SKM-1 treated with dmso at 0.1 percent for 144 hours (cell line): ENCODE measurements around the gene CBX2.
A peak's percentile ranks its signal among the peaks of the same experiment; 100 is the strongest.

ENCODE experiments used
- DNase-seq: peaks from one replicate; lab custom pipeline; 2025; ENCODE audit not compliant: unreplicated experiment; lab: John Stamatoyannopoulos, UW

The CBX2 gene

GRCh38 chr17:79786930-79787643 lies 9.1 kb downstream of the CBX2 start:
- DNase-seq = no peak

DNA sequence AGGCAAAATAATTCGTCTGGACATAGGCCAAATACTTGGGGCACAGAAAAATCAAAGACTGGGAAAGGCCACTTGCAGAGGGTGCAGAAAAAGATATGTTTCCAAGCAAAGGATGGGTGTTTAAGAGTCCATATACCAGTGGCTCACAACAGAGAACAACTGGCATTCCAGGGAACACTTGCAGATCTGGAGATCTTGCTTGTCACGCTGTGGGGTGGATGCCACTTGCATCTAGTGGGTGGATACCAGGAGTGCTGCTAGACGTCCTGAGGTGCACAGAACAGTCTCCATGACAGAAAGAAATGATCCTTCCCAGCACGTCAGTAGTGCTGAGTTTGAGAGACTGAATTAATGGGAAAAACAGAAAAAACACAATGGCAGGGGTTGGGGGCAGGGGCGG lies 10.5 kb downstream of the CBX2 start:
- no peak for DNase-seq

- DNase-seq = no peak
Measured at GRCh38 chr17:79788989-79789942, 11.3 kb downstream of the CBX2 start.

DNA sequence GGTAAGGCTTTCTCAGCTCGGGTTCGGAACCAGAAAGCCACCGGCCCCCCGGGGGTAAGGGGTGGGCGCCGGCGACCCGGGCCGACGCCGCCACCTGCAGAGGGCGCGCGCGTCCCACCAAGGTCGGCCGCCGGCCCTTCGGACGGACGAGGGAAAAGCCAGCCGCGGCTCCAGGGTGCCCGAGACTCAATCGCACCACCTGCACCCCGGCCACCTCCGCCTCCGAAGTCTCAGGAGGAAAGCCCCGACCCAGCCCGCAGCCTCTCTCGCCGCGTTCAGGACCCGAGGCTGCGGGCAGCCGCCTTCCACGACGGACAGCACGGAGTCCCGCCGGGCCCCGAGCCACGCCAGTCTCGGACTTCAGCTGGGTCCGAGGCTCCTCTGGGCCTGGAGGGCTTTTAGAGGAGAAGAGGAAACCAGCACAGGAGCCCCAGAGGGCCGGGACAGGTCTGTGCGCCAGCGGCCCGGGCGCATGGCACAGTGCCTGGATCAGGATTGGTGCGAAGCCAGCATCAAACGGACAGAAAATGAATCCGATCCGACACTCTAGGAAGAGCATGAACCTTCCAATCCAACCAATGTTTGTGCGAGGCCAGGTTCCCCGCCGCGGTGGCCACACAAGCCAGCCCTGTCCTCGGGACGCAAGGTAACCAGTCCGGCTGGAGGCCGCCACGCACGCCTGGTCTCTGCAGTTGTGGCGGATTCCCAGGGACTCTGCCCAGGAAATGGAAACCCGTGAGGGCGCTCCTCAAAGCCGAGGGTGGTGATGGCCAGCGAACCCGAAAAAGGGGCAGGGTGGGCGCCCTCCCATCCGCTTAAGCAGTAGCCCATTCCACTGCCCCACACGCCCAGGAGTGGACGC lies 12.2 kb downstream of the CBX2 start:
- DNase-seq = no peak

DNA sequence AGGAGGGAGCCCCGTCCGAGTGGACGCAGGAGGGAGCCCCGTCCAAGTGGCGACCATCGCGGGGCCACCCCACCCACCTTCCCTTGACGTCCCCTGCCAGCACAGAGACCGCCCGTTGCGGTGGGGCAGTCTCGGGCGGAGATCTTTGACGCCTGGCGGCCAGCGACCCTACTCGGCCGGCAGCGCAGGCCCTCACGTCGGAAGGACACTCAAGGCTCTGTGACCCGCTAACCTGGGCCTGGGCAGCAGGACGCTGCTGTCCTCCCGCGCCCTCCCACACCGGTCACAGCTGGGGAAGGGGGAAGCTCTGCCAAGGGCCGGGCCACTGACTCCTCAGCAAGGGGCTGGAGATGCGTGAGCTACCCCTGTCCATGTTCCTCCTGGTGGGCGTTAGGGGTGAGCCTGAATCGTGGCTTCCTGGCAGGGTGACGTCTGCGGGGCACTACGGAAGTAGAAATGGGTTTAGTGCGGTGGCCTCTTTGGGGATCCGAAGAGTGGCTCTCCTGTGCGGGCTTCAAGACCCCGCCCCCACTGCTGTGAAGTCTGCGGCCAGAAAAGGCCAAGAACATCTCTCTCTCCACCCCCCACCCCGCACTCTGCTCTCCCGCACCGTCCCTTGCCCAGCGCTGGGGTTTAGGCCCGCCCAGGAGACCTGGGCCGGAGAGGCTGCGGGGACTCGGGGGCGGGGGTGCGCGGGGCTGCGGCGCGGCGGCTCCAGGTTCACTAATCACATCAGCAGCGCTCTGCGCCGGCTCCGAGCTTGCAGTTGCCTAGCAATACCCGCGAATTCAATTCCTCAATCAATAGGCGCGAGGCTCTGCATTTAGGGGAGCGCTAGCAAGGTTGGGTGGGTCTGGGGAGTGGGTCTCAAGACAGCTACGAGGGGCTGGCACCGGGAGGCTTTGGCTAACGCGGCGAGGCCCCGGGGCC lies 13.1 kb downstream of the CBX2 start:
- no peak for DNase-seq

DNA sequence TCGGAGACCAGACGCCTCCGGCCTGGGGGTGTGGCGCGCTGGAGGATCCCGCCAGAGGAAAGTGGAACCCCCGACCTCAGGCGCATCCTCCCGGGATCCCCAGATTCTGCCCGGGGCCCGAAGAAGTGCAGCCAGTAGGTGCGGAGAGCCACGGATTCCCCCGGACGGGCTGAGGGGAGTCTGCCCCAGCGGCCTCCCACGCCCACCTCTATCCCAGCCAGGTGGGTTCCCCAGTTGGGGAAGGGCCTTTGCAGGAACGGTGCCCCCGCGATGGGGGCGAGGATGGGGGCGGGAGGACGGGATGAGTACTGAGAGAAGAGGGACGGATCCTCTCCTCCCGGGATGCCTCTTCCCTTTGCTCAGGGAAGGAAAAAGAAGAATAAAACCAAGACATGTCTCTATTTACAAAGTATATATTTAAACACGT lies 13.8 kb downstream of the CBX2 start:
- no peak for DNase-seq

GRCh38 chr17:79792341-79792871 lies 14.5 kb downstream of the CBX2 start:
- DNase-seq = no peak

- no peak for DNase-seq
Measured at GRCh38 chr17:79792984-79793923, 15.3 kb downstream of the CBX2 start.

DNA sequence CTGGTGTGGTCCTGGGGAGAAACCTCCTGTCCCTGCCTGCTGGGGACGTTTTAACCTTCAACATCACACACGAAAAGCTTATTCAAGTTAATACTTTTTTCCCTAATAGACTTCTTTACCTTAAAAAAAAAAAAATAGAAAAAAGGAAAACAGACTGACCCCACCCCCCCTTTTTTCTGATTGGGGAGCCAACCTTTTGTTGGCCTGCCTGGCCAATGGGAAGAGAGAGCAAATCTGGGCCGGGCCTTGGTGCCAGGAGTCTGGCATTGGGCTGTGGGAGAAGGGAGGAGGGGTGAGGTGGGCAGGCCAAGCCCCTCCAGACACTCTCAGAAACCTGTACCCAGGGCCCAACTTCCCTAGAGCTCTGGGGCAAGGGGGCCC lies 16.0 kb downstream of the CBX2 start:
- DNase-seq = no peak

DNA sequence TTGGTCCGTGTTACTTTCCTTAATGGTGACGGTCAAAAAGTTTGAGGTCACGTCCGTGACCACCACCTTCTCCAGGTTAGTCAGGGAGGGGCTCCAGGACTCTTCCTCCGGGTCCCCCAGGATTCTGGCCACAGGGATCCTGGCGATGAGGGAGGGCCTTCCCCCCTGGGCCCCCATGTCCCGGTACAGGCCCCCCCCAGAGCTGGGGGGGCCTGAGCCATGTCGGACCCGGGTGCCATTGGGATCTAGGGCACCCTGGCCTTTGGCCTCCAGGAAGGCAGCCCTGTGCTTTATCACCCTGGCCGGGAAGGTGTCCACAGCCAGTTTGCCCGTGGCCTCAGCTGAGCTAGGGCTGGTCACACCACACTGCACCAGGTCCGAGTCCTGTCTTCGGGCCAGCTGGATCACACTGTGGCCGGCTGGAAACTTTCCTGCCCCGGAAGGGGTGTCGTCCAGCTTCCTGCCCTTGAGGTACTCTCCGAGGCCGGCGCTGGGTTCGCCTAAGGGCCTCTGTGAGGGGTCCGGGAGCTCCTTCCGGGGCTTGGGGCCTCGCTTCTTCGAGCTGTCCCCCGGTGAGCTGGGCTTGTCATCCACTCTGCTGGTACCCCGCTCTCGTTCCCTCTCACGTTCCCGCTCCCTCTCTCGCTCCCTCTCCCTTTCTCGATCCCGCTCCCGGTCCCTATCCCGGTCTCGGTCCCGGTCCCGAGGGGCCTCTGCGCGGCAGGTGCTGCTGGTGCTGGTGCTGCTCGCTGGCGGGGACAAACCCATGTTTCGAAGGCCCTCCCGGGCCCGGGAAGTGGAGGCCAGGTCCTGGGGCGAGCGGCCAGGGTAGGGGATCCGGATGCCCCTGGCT lies 16.9 kb downstream of the CBX2 start:
- DNase-seq = no peak

DNA sequence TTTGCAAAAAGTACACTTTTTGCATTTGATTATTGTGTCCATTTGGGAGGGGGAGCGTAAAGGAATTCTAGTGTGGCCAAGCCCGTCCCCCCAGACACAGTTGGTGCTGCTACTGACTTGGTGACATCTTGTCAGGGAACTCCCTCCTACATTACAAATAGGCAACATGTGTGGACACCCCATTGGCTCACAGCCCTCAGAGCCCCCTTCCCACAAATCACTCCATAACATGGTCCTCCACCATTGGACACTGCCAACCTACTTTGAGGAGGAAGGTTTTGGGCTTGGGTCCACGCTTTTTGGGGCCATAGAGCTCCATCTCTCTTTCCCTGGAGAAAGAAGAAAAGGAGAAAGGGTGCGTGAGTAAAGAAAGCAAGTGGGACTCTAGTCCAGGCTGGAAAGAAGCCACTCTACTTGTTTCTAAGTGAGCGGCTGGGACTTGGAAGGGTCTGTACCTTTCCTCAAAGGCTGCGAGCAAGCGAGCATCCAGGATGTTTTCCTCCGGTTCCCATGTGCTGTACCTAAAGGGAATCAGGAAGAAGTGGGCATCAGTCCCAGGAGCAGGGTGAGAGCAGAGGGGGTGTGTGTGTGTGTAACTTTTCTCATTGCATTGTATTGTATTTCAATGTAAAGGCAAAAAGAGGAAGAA lies 18.0 kb downstream of the CBX2 start:
- DNase-seq = peak; percentile 56

DNA sequence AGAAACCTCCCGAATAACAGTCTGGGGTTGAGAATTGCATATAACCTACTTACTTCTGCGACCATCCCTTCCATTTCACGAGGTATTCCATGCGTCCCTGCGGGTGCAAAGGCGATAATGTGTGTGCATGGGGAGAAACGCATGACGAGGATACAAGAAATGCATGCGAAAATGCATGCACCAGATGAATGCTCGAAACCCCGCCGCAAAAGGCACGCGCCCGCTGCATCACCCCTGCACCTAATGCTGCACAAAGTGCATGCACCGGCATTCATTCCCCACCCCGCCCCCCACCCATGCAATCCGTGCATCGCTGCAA lies 18.5 kb downstream of the CBX2 start:
- no peak for DNase-seq

DNA sequence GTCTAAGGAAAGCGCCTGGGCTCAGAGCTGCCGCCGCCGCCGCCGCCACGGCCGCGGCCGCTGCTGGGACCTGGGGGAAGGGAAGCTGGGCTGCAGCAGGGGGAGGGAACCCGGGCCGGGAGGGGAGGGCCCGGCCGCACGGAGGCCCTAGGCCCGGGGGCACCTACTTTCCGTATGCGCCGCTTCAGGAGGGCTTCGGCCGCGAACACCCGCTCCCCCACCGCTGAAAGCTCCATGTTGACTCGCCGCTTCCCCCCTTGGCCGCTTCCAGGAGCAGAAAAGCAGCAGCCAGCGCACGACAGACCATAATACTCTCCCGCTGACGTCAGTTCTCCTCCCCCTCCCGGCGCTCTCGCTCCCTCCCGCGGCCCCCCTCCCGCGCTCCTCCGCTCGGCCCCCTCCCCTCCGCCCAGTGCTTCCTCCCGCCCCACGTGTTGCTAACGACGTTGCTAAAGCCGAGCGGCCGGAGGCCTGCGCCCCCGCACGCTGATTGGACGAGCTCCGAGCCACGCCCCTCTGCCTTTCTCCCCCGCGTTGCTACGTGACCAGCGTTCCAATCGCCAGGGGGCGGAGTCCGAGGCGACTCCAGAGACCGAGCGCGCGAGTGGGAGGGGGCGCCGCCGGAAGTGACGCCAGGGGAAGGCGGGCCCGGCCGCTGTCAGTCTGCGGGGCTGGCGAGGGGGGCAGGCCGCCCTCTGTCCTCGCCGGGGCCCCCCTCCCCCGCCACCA lies 19.0 kb downstream of the CBX2 start, which contains the start of gene CBX8:
Gene CBX8, minus strand, starts transcription at position 315 of the 729 bp plus-strand sequence. Its CDS starts 79 bp downstream, at position 236.
- DNase-seq = peak; percentile 98

- DNase-seq = no peak
Measured at GRCh38 chr17:79797492-79798298, 19.7 kb downstream of the CBX2 start.

DNA sequence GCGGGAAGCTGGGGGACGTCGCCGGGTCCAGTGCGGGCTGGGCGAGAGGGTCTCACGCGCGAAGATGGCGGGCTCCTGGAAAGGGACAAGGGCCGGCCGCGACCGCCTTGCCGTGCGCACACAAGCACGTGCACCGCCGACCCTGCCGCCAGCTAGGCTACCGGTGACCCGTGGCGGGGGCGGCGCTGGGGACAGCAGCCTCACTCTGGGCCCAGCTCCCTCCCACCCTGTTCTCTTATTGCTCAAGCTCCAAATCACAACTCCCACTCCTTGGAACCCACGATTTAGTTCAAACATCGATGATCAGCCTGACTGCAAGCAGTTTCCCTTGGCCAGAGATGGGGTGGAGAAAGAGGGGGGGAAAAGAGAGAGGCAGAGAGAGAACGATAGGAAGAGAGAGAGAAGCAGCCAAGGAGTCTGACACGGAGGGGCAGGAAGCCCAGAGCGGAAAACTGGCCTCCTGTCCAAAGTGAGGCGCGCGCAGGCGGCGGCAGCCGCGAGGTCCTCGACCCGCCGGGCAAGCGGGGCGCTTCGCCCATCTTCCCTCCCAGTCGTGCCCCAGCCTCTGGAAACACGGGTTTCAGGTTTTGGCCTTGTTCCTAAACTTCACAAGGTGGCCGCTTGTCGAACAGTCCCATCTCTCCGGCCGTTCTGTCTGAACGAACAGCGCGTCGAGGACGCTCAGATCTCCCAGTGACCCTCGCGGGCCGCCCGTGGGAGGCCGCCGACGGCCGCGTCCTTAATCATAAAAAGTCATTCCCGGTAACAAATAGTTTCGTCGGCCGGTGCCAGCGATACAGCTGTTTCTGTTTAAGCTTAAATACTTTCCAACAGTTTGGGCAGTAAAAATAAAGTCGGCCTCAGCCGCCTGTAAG lies 20.6 kb downstream of the CBX2 start:
- no peak for DNase-seq
